GM10248 (cell line): ENCODE results near the gene PCCB.

Experiments used
- CTCF ChIA-PET: fragments of 300-600 bp; sonication (Branson Sonifier 250); formaldehyde crosslinking; extraction: SDS; loops from one replicate; lab custom pipeline; 2021; ENCODE audit warnings: antibody characterized with exemption; lab: Yijun Ruan, JAX
- POLR2A ChIA-PET: fragments of 350-650 bp; sonication (Branson Sonifier 250); formaldehyde crosslinking; extraction: SDS; loops from one replicate; lab custom pipeline; 2020; ENCODE audit warnings: antibody characterized with exemption; lab: Yijun Ruan, JAX
- DNase-seq: peaks from one replicate; pipeline ENCODE4 v3.0.0; 2012; ENCODE audit errors: extremely low spot score
- CTCF ChIP-seq: IDR thresholded peaks from 2 replicates; pipeline ENCODE4 v1.5.1; 2012; ENCODE audit warnings: mild to moderate bottlenecking, low read depth; ENCODE audit errors: extremely low read depth, missing control alignments, control extremely low read depth

Gene PCCB

DNA sequence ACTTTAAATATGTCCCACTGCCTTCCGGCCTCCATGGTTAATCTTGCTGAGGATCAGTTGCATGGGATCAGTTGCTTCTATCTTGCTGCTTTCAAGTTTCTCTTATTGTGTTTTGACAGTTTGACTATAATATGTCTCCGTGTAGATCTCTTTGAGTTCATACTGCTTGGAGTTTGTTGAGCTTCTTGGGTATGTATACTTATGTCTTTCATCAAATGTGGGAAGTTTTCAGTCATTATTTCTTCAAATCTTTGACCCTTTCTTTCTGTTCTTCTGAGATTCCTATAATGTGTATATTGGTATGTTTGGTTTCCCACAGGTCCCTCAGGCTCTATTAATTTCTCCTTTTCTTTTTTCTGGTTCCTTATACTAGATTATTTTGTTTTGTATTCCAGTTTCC is 30.8 kb downstream of the PCCB start:
- POLR2A ChIA-PET = no interaction called here
- no peak for DNase-seq
- no peak for TF ChIP-seq CTCF
- CTCF ChIA-PET = interaction anchor here (1.2 kb wide), 1 partner anchor 10 kb away, joined by 3 read pairs; no protein-coding TSS in a partner anchor

- no peak for DNase-seq
- ChIA-PET CTCF (interaction anchor here (0.8 to 1.6 kb wide), 5 partner anchors 10 to 750 kb away, joined by 3 to 5 read pairs (median 5); partner anchors contain the start of genes PCCB and STAG1), POLR2A (no interaction called here)
- TF ChIP-seq CTCF = no peak
These were observed 31.9 kb downstream of the PCCB start for GRCh38 chr3:136281966-136282520.

DNA sequence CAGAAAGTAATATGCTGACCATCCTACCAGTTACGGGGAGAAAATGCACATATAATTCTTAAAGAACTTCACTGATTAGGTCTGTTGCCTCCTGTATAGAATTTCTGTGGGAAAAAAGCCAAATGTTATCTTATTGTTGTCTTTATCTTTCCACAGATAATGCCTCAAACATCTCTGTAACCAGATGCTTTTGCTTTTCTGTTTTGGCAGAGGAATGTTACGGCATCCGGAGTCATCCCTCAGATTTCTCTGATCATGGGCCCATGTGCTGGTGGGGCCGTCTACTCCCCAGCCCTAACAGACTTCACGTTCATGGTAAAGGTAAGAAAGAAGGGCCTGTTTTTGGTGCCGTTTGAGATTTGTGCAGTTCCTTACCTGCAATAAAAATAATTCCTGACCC is 33.5 kb downstream of the PCCB start:
- ChIA-PET CTCF (no interaction called here), POLR2A (no interaction called here)
- no peak for DNase-seq
- no peak for TF ChIP-seq CTCF

- ChIA-PET CTCF (interaction anchor here (0.7 to 1.4 kb wide), 3 partner anchors 9 to 461 kb away, joined by 3 to 5 read pairs (median 4); partner anchors contain the start of gene STAG1), POLR2A (no interaction called here)
- no peak for DNase-seq
- TF ChIP-seq CTCF = no peak
These were observed 41.2 kb downstream of the PCCB start for GRCh38 chr3:136291302-136291701.

- TF ChIP-seq CTCF = no peak
- no peak for DNase-seq
- POLR2A ChIA-PET = no interaction called here
- CTCF ChIA-PET = interaction anchor here (1.9 to 2.7 kb wide), 2 partner anchors 17 to 42 kb away, joined by 4 to 12 read pairs; no protein-coding TSS in a partner anchor
These were observed 42.4 kb downstream of the PCCB start for GRCh38 chr3:136292500-136292899.

- CTCF ChIA-PET = interaction anchor here (0.9 to 2.7 kb wide), 4 partner anchors 18 to 42 kb away, joined by 4 to 12 read pairs (median 4); no protein-coding TSS in a partner anchor
These were observed 43.1 kb downstream of the PCCB start for GRCh38 chr3:136293279-136293678.

More at GRCh38 chr3:136293279-136293678, 43.1 kb downstream of the PCCB start:
- no peak for DNase-seq
- POLR2A ChIA-PET = no interaction called here
- TF ChIP-seq CTCF = no peak
